ENCODE measurements around the gene SPTLC2. TPM values are rescaled to one million over a fixed set of nuclear protein-coding genes. Genes with fewer than 3 reads are reported as not detected.

SPTLC2 gene
- total RNA-seq, 1 experiment from 2014 or later = 32.6 TPM

GRCh38 chr14:77498984-77499527 lies 117.4 kb downstream of the SPTLC2 start:
- Histone ChIP-seq H2BK15ac (ENCODE audit: low read depth, low read length) (no peak overlapping the region), H4K91ac (ENCODE audit: insufficient read length, low read depth, low read length) (no peak overlapping the region), H3K4ac (ENCODE audit: low read depth, low read length) (no peak overlapping the region), H3K27ac (ENCODE audit: insufficient read length, low read depth, low read length) (no peak overlapping the region), H3K23ac (ENCODE audit: insufficient read length, low read depth, low read length) (no peak overlapping the region), H3K56ac (ENCODE audit: insufficient read length, low read depth, low read length) (no peak overlapping the region), H3K14ac (ENCODE audit: insufficient read depth, low read length) (no peak overlapping the region; the same call in 1 of the 2 replicates), H2BK12ac (ENCODE audit: insufficient read length, low read depth, low read length) (no peak overlapping the region), H3K79me2 (ENCODE audit: insufficient read depth, low read length) (no peaks in the 10 kb centered on the region), H4K20me1 (ENCODE audit: control insufficient read depth, insufficient read depth, insufficient read length) (no peaks in the 10 kb centered on the region), H3K27me3 (ENCODE audit: insufficient read depth, low read length) (peaks cover 21% of the 10 kb centered on the region), H2AFZ (ENCODE audit: low read length) (no peak overlapping the region), H3K4me1 (ENCODE audit: insufficient read depth, low read length) (no peaks in the 10 kb centered on the region), H3K9ac (ENCODE audit: extremely low read depth, insufficient read length, low read length) (no peak overlapping the region), H2BK5ac (ENCODE audit: insufficient read length, low read length) (no peak overlapping the region), H3K23me2 (ENCODE audit: insufficient read length, low read depth, low read length, poor library complexity, severe bottlenecking) (peaks cover 6% of the 10 kb centered on the region), H3K4me2 (ENCODE audit: insufficient read depth, insufficient read length, low read length) (peak overlapping the region; percentile 49), H2AK5ac (ENCODE audit: insufficient read length, low read length) (no peak overlapping the region), H2BK120ac (ENCODE audit: low read depth, low read length, poor library complexity, severe bottlenecking) (no peak overlapping the region), H4K5ac (ENCODE audit: insufficient read length, low read depth, low read length) (no peak overlapping the region), H3K79me1 (ENCODE audit: insufficient read depth, low read depth, low read length, poor library complexity, severe bottlenecking) (no peaks in the 10 kb centered on the region), H3T11ph (ENCODE audit: low read length) (no peak overlapping the region), H2BK20ac (ENCODE audit: low read depth, low read length, poor library complexity, severe bottlenecking) (no peak overlapping the region), H3K18ac (ENCODE audit: insufficient read length, low read depth, low read length) (no peak overlapping the region), H4K8ac (replicated peaks; ENCODE audit: insufficient read length, low read depth, low read length) (no peak overlapping the region), H3K9me3 (ENCODE audit: control insufficient read depth, low read depth, low read length) (no peaks in the 10 kb centered on the region)
- peaks cover 64% of the 10 kb centered on the region for H3K27me3 Mint-ChIP-seq (ENCODE audit: low read depth)
- 0 out of 7 replicates have a peak, but pooled peaks cover 0 to 4% (median 3%) of the 10 kb centered on the region in 3 experiments for H3K36me3 Mint-ChIP-seq (ENCODE audit: insufficient read depth in 1 of 3, low read depth in 3 of 3)
- no peak overlapping the region for H3K27ac Mint-ChIP-seq
- no CpG with 5 or more reads among the region's 53 CpGs for WGBS (ENCODE audit: extremely low coverage, insufficient read length, low lambda C conversion rate)
- peak overlapping the region; percentile 57 to 80 for H3K4me3 Mint-ChIP-seq
- no peak for TF ChIP-seq CTCF (conservative IDR thresholded peaks at IDR 0.05)
- peaks cover 0 to 5% of the 10 kb centered on the region in 2 experiments; a peak in 2 of 5 replicates for H3K9me3 Mint-ChIP-seq
- peaks cover 3% of the 10 kb centered on the region in 2 experiments; a peak in 3 of 4 replicates for H3K4me1 Mint-ChIP-seq
- DNase-seq = peak; percentile 50
